ENCODE data around the gene CAPN8. TPM values are rescaled to one million over a fixed set of nuclear protein-coding genes. Genes with fewer than 3 reads are reported as not detected.
A peak's percentile ranks its signal among the peaks of the same experiment; 100 is the strongest.

The CAPN8 gene
- total RNA-seq, 2 donors from 2014 or later: 0.21 TPM; not detected in 1

DNA sequence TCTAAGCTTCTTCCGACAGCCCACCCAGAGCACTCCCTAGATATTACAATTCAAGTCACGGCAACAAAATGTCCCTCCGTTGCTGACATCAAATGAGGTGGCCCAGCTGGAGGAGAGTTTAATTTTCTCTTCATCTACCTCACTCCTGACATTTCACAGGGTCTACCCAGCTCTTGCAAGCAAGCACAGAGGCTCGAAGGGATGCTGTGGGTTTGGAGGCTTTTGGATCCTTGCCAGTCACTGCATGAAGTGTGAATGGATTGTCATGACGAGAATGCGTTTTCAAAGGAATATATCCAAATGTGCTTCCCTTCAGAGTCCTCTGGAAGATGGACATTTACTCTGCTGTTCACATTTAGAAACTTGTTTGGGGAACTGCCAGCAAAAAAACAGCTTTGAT, 33.5 kb downstream of the CAPN8 start:
- ATAC-seq: no peak
- DNase-seq: no peak
- intact Hi-C loops (cut with DNase I): no loop called here

DNA sequence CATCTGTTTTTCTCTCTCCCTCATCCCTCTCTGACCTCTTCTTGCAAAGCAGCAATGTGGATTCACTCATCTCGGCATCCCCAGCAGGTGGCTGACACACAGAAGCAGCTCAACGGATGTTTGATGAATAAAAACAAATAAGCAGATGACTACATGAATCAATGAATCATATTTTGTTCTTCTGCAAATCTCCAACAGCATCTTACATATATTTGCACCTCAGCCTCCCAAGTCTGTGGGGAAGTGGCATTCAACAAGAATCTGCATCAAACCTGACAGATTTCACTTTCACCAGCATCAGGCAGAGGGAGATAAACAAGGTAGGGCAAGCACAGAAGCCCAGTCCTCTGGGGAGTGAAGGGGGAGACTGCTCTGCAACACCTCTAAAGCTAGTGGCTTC, 34.0 kb downstream of the CAPN8 start:
- intact Hi-C loops (cut with DNase I): no loop called here
- ATAC-seq (no peak), DNase-seq (no peak)

DNA sequence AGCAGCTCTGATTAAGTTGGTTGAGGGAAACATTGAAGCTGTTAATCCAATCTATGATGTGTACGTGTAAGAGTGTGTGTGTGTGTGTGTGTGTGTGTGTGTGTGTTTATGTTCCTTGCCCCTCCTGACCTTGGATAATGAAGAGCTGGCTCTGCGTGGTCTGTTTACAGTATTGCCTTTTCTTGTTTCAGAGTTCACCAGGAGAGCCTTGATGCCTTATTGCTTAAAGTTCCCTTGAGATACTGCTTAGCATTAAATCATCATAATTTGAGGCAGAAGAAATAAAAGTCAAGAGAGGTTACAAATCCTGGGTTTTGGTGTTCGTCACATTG, 36.4 kb downstream of the CAPN8 start:
- intact Hi-C loops (cut with DNase I): no loop called here
- DNase-seq: no peak

DNA sequence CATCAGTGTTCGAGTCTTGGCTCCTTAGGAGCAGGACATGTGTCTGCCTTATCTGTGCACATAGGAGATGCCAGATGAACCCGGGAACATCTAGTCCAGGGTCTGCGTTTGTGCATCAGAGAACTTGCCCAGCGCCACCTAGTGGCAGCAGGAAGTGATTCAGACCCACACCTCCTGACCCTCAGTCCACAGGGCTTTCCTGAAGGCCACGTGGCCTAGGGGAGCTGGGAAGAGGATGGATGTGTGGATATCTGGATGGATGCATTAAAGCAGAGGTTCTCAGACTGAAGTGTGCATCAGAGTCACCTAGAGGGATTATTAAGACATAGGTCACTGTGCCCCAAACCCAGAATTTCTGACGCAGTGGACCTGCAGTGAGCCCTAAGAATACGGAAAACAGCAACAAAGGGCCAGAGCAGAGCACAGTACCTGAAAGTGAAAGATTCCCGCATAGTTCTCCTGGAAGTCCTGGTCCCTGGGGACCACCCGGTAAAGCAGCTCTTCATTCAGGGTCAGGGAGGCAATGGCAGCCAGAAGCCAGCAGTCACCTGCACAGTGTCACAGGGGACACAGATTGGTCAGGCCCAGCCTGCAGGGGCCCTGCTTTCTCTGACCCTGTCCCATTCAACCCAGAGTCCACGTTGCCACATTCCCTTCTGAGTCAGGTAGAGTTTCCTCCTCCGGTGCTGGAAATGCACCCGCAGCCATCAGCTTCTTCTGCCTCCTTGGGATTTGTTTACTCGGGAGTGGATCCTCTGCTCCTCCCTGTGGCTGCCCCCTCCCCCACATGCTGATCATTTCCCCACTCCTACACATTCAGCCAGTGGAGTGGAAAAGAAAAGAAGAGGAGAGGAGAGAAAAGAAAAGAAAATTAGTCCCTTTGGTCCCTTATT, 37.0 kb downstream of the CAPN8 start:
- ATAC-seq: peak; percentile 34 to 75
- intact Hi-C loops (cut with DNase I): no loop called here
- peak; percentile 67 for DNase-seq

More for the DNA sequence above, 36.4 kb downstream of the CAPN8 start:
- ATAC-seq: no peak

DNA sequence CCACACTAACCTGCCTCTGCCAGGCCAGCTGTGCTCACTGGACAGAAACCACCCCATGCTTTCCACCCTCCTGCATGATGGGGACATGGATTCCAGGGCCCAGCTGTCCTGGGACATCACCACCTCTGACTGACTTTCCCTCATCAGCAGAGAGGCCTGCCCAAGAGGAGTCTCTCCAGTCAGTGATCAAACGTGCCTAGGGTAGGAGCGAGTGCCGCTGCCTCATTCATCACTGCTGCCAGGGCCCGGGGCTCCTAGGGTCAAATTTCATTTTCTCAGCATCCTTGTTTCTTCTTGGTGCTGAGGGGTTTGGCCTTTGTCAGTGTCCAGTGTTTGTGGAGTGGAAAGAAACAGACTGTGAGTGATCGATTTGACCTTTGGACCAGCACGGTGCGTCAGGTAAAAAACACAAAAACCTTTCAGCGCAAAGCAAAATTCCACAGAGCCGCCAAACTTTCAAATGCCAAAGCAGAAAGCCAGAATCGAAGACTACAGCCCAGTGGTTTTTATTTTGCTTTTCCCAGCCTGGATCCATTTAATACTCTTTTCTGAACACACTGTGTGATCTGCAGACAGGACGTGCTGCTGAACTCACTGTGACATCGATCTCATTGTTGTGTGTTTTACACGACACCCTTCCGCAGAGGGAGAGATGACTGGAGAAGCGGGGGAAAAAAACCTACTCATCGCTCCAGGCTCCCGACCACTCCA, 43.2 kb downstream of the CAPN8 start:
- intact Hi-C loops (cut with DNase I): no loop called here
- ATAC-seq: no peak
- no peak for DNase-seq

DNA sequence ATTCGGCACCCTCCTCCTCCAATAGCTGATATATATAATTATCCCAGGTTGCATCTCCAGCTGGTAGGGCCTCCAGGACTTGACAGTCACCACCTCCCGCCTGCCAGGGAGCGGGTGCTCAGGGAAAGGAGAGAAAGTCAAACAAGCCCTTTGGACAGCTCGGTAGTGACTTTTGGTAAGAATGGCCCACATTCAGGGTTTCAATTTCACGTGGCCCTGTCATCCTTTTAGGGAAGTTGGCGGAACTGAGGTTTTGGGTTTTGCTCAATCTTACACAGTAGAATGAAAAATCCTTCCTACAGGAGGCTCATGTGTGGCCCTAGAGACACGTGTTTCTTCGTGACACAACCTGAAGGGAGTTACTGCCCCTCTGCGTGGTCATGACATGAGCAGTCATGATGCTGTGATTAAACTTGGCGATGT, 44.2 kb downstream of the CAPN8 start:
- intact Hi-C loops (cut with DNase I): no loop called here
- DNase-seq (no peak), ATAC-seq (peak in 1 of 2 donors; percentile 31)

DNA sequence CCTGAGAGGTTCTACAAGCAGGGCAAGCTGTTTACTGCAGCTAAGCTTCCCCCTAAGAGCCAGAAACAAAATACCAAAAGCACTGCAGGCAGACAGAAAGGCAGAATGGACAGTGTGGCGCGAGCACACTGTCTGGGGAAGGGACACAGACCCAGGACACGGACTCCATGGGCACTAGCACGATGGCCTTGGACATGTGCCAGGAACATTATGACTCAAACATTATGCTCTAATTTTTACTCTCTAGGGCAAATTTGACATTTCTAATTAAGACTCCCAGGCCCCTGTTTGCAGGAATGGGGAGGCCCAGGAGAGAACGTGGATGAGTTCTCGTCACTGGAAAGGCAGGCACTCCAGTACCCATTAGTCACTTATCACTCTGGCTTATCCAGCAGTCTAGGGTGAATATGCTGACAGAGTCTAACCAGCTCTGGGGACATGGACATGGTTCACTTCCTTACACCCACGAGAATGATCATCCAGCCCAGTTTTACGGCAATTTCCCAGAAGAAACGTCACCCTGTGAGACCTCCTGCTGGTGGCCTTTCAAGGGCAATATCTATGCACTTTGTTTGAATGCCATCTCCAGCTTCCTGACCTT, 45.1 kb downstream of the CAPN8 start:
- no peak for DNase-seq
- peak; percentile 30 to 68 for ATAC-seq
- intact Hi-C loops (cut with DNase I): no loop called here

DNA sequence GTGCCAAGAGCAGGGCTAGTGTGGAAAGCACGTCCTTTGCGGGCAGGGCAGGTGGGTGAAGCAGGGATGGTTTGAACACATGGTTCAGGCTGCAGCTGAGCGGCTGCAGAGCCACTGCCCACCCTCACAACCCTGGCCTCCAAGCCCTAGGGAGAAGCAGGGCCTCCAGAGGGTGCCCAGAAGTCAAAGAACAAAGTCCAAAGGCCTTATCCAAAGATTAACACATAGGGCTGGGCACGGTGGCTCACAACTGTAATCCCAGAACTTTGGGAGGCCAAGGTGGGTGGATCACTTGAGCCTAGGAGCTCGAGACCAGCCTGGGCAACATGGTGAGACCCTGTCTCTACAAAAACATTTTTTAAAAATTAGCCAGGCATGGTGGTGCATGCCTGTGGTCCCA, 46.8 kb downstream of the CAPN8 start:
- intact Hi-C loops (cut with DNase I): no loop called here
- DNase-seq (no peak), ATAC-seq (no peak)

DNA sequence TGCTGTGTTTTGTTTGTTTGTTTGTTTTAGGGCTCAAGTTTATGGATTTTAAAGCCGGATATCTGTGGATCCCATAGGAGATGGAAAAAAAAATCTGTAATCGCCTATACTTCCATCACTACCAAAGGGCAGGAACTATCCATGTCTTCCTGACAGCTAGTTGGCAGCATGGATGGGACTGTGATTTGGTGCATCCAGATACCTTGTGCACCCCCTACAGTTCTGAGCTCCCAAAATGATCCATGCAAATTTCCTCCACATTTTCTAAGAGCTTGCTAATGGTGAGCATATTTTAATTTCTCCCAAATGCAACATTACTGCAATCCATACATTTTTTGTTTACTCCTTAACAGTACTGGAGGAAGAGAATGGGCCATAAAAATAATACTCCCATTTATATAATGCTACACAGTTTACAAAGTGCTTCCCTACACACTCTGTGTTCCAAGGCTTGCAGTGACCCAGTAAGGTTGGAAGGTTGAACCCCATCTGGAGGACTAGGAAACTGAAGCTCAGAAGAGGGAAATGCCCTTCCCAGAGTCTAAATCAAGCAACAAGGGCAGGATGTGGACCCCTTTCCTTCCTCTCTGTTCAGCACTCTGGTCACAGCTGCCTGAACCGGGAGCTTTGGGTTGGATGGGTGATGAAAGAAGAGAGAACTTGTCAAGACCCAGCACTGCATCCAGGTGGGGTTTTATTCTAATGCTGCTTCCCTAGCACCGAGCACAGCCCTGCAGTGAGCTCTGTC, 48.0 kb downstream of the CAPN8 start:
- DNase-seq: no peak
- peak; percentile 29 to 54 for ATAC-seq
- intact Hi-C loops (cut with DNase I): no loop called here

DNA sequence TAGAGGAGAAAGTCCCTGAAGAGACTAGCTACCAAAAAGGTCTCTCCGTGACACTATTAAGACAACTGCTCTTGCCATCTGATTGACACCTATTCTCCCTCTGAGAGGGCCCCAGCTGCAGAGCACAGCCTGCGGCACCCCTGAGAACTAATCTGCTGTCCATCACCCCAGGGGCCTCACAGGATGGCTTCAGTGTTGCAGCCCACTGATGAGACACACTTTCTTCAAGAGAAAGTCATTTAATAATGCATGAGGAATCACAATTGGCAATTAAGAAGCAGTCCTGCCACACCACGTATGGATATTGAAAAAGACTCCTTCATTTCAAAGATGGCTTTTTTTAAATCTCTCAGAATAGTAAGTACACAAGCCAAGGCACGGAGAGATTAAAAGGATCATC, 48.9 kb downstream of the CAPN8 start:
- no peak for ATAC-seq
- no peak for DNase-seq
- intact Hi-C loops (cut with DNase I): no loop called here

DNA sequence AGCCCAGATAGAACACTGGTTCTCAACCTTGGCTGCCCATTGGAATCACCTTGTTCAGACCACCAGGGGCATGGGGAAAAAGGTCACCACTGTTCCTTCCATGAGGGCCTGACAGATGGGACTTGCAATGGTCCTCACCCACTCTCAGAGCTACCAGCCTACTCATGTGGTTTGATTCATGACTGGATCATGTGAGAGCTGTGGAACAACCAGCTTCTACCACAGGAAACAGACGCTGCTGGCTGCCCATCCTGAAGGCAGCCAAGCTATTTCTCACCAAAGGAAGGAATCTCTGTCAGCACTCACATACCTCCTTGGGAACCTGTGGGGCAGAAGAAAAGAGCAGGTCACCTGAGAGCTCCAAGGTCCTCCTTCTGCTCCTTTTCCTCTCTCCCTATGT, 53.6 kb downstream of the CAPN8 start:
- ATAC-seq (no peak), DNase-seq (no peak)
- intact Hi-C loops (cut with DNase I): no loop called here

DNA sequence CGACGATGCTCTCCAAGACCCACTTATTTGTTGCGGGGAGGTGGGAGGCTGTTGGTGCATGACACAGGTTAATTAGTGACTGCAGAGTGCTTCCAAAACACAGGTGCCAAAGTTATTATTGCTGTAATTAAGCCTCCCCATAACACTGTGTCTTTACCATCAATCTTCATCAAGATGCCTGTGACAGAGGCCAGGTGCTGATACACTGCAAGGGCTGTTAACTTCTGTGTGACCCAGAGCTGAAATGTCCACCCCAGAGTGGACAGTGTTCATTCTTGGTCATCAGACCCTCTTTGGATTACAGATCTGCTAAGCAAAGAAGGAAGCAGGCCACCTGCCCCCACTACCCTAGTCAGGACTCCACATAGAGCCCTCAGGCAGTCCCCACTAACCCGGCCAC, 55.5 kb downstream of the CAPN8 start:
- no peak for DNase-seq
- intact Hi-C loops (cut with DNase I): no loop called here
- ATAC-seq: no peak

DNA sequence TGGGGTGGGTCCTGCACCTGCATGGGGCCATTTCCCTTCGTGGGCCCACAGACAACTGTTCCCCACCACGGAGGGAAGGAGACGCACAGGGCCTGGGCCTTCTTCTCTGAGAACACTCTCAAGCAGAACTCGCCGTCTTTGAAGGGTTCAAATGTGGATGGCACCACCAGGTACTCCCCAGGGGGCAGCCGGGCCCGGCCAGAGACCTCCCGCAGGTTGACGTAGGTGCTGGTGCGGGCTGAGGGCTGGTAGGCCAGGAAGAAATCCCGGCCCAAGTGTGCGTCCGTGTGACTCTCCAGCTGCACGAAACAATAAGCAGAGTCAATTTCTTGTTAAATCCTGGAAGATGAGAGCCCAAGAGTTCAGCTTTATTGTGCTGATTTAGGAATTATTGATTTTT, 56.4 kb downstream of the CAPN8 start:
- intact Hi-C loops (cut with DNase I): no loop called here
- DNase-seq (no peak), ATAC-seq (no peak)

DNA sequence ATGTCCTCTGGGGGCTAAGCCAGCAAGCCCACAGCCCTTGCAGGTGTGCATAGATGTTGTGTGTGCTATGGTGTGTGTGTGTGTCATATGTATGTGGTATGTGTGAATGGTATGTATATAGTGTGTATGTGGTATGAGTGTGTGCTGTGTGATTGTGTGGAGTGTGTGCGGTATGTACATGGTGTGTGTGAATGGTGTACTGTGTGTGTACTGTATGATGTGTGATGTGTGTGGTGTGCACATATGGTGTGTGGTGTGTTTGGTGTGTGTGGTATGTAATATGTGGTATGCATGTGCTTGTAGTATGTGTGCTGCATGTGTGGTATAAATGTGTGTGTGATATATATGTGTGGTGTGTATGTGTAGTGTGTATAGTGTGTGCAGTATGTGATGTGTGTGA, 107.0 kb downstream of the CAPN8 start:
- ATAC-seq (no peak), DNase-seq (no peak)
- intact Hi-C loops (cut with DNase I): no loop called here

DNA sequence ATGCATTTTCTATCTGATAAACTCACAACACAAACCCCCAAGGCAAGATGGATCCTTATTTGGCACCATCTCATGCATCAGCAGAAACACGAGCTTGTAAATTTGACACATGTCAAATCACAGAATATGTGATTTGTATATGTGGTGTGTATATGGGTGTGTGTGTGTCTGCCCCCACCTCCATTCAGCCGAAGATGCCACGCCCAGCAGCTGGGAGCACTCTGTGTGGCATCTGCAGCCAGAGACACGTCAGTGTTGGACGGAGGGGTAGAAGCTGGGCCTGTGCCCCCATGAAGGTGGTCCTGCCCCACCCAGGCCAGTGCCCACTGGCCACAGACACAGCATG, 108.4 kb downstream of the CAPN8 start:
- DNase-seq (no peak), ATAC-seq (no peak)
- intact Hi-C loops (cut with DNase I): no loop called here

DNA sequence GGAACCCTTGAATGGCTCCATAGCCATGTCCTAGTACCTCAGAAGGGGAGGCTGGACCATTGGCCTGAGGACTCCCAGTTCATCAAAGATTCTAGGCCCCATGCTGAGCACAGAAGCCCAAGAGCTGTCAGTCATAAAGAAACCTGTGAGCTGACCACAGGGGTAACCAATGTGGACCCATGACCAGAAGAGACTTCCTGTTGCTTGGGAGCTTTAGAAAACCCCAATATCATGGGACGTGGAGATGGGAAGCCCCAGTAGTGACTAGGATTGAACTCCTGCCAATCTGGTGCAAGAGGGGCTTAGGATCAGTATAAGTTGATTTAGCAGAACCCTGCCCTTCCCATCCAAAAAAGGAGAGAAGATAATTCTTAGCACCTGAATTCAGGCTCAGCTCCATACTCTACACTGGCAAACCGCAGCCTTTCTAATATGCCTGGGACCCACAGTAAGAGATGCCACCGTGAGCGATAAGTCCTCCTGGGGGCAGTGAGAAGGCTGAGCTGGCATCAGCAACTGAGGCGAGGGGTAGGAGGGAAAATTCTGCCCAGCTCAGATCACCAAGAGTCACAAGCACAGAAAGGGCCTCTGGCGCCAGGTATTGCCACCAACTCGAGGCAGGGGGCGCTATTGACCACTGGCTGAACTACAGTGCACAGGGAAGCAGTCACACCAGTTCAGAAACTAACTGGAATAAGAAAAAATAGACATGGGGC, 108.9 kb downstream of the CAPN8 start:
- ATAC-seq (peak in 1 of 2 donors; percentile 38), DNase-seq (no peak)
- intact Hi-C loops (cut with DNase I): no loop called here

DNA sequence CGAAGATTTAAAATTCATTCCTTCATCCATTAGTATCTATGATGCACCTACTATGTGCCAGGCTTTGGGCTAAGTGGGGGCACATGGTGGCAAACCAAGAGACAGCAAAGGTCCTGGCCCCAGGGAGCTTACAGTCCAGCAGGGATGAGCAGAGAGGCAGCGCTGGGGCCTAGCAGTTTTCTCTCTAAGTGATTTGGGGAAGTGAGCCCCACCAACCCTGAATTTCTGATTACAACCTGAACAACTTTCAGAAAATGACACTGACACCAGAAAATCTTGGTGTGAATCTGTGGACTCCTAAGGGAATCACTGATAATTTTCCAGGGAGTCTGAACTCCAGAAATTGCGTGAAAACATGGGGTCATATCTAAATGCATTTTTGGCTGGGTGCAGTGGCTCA, 111.5 kb downstream of the CAPN8 start:
- ATAC-seq (no peak), DNase-seq (no peak)
- intact Hi-C loops (cut with DNase I): no loop called here

DNA sequence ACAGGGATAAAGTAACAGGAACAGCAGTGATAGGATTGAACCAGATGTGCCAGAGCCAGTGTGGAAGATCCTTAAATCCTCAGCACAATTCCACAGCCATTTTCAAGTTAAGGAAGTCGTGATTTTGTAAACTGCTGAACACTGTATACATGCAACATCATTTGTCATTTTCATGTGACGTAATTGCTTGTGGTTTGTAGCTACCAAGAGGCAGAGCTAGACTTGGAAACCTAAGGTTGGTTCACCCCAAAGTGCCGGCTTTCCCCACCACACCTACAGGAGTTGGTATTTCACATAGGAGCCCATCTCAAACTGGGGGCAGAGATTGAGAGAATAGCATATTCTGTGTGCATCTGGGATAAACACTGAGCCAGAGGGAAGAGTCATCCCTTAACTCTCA, 113.9 kb downstream of the CAPN8 start:
- intact Hi-C loops (cut with DNase I): no loop called here
- DNase-seq (no peak), ATAC-seq (no peak)

DNA sequence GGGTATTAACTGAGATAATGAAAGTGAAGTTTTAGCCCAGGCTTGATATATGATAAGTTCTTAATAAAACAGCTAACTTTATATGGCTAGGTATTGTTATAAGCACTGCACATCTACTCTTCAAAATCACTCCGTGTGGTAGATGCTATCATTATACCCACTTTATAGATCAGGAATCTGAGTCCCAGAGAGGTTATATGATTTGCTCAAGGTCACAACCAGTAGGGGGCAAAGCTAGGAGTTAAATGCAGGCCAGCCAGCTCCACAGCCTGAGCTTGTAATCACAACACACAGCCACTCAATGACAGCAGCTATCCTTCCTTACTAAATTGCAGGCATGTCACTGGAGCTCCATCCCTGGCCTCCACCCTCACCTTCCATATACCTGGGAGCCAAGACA, 115.8 kb downstream of the CAPN8 start:
- intact Hi-C loops (cut with DNase I): no loop called here
- no peak for ATAC-seq
- DNase-seq: no peak

Measured in left cardiac atrium (tissue), 4 donors.